Midbrain (tissue), 1 donor: Measurements from ENCODE around the gene NCOR2.

Experiments used
- DNase-seq: peaks from one replicate; lab custom pipeline; 2025; lab: John Stamatoyannopoulos, UW

NCOR2 gene

DNA sequence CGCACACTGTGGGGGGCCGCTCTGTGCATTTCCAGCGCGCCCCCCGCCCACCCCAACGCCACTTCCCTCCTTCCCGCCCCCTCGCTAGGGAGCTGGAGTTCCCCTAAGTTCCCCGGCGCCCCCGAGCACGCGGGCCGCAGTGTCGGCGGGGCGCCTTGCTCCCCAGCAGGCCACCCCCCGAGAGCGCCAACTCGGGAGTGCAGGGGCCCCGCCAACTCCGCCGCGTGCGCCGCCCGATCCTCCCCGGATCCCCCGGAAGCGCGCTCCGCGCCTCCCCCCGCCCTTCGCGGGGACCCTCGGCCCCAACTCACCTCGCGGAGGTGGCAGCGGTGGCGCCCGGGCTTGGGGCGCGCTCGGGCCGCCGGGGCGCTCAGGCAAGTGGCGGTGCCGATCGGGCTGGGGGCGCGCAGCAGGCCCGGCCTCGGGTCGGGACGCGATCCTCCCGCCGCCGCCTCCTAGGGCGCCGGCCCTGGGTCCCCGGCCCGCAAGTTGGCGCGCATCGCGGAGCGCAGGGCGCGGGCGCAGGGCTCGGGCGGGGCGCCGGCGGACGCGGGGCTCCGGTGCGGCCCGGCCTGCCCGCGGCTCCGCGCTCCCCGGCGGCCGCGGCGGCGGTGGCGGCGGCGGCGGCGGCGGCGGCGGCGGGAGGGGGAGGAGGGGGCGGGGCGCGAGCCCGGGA, at the start of gene NCOR2:
TSS of gene NCOR2 (minus strand) at position 616 of the 676 bp plus-strand sequence. CDS start 72,361 bp downstream, outside the sequence.
- no peak for DNase-seq

DNA sequence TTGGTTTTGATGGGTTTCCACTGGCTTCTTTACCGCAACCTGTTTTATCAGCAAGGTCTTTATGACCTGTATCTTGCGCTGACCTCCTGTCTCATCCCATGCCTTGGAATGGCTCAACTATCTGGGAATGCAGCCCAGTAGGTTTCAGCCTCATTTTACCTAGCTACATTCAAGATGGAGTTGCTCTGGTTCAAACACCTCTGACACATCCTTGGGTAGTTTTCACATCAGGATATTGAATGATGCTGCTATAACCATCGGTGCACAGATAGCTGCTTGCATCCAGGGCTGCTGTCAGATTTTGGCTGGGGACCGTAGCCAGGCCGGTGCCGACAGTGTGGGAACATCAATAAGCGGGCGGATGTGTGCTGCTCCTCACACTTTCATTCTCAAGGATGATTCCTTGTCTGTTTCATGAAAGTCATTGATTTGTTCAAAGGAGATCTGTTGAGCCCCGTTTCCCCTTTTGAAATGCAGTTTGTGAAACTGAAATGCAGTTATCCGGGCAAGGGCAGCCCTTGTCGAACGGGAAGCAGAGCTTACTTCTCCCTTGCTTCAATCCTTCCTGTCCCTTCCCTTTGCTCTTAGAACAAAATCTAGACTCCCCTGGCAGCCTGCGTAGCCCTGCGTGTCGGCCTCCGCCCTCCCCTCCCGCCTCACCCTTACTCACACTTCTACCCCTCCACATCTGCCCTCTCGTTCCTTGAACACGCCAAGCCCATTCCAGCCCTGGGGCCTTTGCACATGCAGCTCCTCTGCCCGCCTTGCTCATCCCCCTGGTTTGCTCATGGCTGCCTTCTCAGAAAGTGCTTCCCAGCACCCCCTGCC, 49.2 kb upstream of the NCOR2 start:
- DNase-seq: no peak

- DNase-seq: no peak
Measured at GRCh38 chr12:124614512-124615292, 47.3 kb upstream of the NCOR2 start.

- no peak for DNase-seq
Measured at GRCh38 chr12:124613151-124613585, 45.8 kb upstream of the NCOR2 start.

GRCh38 chr12:124612410-124612680, 44.9 kb upstream of the NCOR2 start:
- DNase-seq: no peak

GRCh38 chr12:124611559-124612409, 44.4 kb upstream of the NCOR2 start:
- DNase-seq: no peak

GRCh38 chr12:124610629-124611558, 43.5 kb upstream of the NCOR2 start:
- DNase-seq: no peak

- DNase-seq: no peak
Measured at GRCh38 chr12:124610021-124610612, 42.7 kb upstream of the NCOR2 start.

GRCh38 chr12:124609041-124609989, 41.9 kb upstream of the NCOR2 start:
- no peak for DNase-seq

GRCh38 chr12:124608450-124608870, 41.0 kb upstream of the NCOR2 start:
- no peak for DNase-seq

GRCh38 chr12:124607681-124608425, 40.4 kb upstream of the NCOR2 start:
- no peak for DNase-seq

GRCh38 chr12:124605883-124606774, 38.7 kb upstream of the NCOR2 start:
- DNase-seq: no peak

- no peak for DNase-seq
Measured at GRCh38 chr12:124605150-124605882, 37.9 kb upstream of the NCOR2 start.

- DNase-seq: no peak
Measured at GRCh38 chr12:124604264-124604680, 36.9 kb upstream of the NCOR2 start.

DNA sequence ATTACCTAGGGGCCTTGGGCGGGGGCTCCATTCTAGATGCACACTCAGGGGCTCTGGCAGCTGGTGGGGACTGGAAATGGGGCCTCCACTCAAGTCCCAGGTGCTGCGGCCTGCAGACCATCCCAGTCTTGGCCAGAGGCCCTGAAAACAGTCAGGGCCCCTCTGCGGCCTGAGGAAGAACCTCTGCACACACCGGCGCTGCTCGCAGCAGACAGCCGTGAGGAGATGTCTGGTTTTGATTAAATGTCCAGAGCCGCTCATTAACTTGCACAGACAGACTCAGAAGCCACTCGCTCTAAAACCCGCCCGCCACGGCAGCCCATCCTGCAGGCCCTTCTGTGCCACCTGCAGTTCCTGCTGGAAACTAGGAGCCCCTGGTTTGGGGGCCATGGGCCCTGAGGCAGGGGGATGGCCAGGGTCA, 36.4 kb upstream of the NCOR2 start:
- DNase-seq: no peak

DNA sequence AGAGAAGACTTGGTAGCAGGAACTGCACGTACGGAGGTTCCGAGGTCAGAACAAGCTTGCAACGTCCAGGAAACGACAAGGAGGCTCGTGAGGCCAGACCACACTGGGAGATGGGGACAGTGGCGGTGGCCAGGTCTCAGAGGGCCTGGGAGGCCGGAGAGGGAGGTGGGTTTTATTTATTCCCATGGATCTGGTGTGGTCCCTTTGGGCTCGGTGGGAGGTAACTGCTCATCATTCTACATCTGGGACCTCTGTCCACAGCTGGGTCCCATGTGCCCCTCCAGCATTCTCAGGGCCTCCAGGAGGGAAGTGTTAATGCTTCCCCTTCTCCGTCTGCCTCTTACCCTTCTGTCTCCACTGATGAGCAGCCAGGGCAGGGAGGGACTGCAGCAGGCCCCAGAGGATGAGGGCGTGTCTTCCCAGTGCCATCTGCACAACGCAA, 35.7 kb upstream of the NCOR2 start:
- no peak for DNase-seq
